Dendritic cell treated with granulocyte-macrophage colony-stimulating factor and Interleukin-4, amounts not matched to agents 40 ng/mL and 50 ng/mL, for 4 days (primary cell): ENCODE data around the gene IL6R.
A peak's percentile ranks its signal among the peaks of the same experiment; 100 is the strongest.

Experiments used
- H3K27ac Mint-ChIP-seq: one replicate; pipeline ENCODE4 v1.8.0; 2022; ENCODE audit warnings: mild to moderate bottlenecking, mixed read lengths
- H3K27me3 Mint-ChIP-seq: one replicate; pipeline ENCODE4 v1.8.0; 2022; ENCODE audit warnings: mild to moderate bottlenecking, mixed read lengths
- H3K36me3 Mint-ChIP-seq: one replicate; pipeline ENCODE4 v1.8.0; 2022; ENCODE audit warnings: low read depth, mixed read lengths
- H3K4me1 Mint-ChIP-seq: one replicate; pipeline ENCODE4 v1.8.0; 2022; ENCODE audit warnings: low read depth, mixed read lengths
- H3K4me3 Mint-ChIP-seq: one replicate; pipeline ENCODE4 v1.8.0; 2022; ENCODE audit warnings: mild to moderate bottlenecking, moderate library complexity, mixed read lengths
- H3K9me3 Mint-ChIP-seq: one replicate; pipeline ENCODE4 v1.8.0; 2022; ENCODE audit warnings: mixed read lengths
- intact Hi-C: fragments of 100-400 bp; cut with micrococcal nuclease; formaldehyde crosslinking; loops from one replicate; pipeline ENCODE4 v1.15.0; 2022

IL6R gene

DNA sequence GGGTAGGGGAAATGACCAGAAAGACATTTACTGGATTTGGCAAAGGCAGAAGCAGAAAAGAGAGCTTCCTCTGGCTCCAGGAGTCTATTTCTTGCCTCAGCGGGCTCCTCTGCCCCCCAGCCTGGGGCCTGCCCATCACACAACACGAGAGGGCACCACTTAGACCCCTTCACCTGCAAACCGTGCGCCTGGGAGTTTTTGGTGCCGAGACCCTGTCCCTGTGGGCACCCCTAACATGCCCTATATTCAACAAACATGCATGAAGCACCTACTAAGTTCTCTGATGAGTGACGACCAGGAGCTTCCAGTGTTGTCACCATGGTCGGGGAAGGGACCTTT is 18.8 kb downstream of the IL6R start:
- intact Hi-C loops: loop anchor here (2.0 kb wide), 1 partner anchor 15 kb away; no protein-coding TSS in a partner anchor
- Mint-ChIP-seq H3K27me3 (no peaks in the 10 kb centered on the region), H3K4me3 (peak overlapping the region; percentile 42), H3K36me3 (peaks cover 77% of the 10 kb centered on the region), H3K4me1 (peaks cover 95% of the 10 kb centered on the region), H3K27ac (peak overlapping the region; percentile 86), H3K9me3 (no peaks in the 10 kb centered on the region)

DNA sequence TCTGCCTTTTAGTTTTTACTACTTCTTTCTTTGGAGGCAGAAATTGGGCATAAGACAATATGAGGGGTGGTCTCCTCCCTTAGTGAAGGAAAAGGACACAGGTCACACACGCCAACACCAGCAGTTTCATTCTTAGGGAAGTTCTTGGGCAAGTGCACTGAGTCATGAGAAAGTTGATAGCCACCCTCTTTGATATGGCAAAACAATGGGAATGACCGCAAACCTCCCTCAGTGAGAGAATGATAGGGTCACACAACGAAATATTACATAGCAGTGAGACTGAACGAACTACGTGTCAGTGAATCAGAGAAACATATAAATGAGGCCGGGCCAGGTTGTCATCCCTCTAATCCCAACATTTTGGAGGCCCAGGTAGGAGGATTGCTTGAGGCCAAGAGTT is 20.0 kb downstream of the IL6R start:
- Mint-ChIP-seq H3K9me3 (no peaks in the 10 kb centered on the region), H3K4me1 (peaks cover 95% of the 10 kb centered on the region)
- intact Hi-C loops: no loop called here

DNA sequence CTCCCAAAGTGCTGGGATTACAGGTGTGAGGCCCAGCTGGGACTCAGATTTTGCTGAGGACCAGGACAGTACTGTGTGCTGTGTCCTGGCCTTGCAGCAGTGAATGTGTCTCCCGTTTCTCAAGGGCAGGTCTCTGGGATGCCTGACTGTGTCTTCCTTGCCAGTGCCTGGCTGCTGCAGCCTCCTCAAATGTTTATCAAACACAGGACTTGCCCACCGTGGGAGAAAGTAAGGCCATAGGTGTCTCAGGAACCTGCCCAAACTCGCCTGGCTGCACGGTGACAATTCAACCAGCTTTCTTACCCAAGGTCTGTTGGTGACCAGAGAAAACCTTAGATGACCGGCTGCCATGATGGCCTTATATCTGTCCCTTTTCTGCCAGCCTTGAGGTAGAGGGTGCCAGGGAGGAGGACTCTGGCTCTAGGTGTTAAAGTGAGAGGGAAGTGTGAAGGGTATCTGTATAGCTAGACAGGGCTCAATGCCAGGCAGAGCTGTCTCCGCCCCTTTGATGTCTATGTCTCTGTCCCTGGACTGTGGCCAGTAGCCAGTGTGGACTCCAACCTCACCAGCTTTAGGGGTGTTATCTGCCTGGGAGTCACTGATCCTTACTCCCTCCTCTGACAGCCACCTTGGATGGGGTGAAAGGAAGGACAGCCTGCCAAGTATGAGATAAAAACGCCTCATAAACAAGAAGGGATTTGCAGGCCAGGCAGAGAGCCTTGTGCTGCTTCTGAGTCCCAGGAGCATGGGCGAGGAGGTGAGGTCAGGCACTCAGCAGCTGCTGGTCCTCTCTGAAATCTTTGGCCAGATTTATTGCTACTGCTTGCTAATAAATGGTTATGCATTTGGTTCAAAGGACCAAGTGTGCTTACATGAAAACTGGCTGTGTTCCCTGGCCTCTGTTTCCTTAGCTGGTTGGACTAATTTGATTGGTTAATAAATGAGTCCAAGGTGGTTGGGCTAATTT is 22.3 kb downstream of the IL6R start:
- Mint-ChIP-seq H3K36me3 (peaks cover 75% of the 10 kb centered on the region), H3K27ac (peak overlapping the region; percentile 67), H3K9me3 (no peaks in the 10 kb centered on the region), H3K4me3 (no peak overlapping the region), H3K27me3 (no peaks in the 10 kb centered on the region), H3K4me1 (peaks cover 95% of the 10 kb centered on the region)
- intact Hi-C loops: no loop called here

More for the DNA sequence above, 20.0 kb downstream of the IL6R start:
- H3K27me3 Mint-ChIP-seq: no peaks in the 10 kb centered on the region
- no peak overlapping the region for H3K4me3 Mint-ChIP-seq
- peaks cover 77% of the 10 kb centered on the region for H3K36me3 Mint-ChIP-seq
- peak overlapping the region; percentile 27 for H3K27ac Mint-ChIP-seq

DNA sequence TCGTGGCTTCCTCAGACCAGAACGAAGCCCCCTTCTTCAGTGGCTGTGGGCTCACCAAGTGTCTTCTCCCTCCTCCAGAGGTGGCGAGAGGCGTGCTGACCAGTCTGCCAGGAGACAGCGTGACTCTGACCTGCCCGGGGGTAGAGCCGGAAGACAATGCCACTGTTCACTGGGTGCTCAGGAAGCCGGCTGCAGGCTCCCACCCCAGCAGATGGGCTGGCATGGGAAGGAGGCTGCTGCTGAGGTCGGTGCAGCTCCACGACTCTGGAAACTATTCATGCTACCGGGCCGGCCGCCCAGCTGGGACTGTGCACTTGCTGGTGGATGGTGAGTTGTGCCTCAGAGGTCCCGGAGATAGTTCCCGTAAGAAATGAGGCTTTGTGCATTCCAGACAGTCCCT is 24.0 kb downstream of the IL6R start:
- H3K27me3 Mint-ChIP-seq: no peaks in the 10 kb centered on the region
- peak overlapping the region; percentile 86 for H3K27ac Mint-ChIP-seq
- intact Hi-C loops: no loop called here
- peaks cover 90% of the 10 kb centered on the region for H3K4me1 Mint-ChIP-seq
- no peak overlapping the region for H3K4me3 Mint-ChIP-seq
- no peaks in the 10 kb centered on the region for H3K9me3 Mint-ChIP-seq
- H3K36me3 Mint-ChIP-seq: peaks cover 87% of the 10 kb centered on the region

DNA sequence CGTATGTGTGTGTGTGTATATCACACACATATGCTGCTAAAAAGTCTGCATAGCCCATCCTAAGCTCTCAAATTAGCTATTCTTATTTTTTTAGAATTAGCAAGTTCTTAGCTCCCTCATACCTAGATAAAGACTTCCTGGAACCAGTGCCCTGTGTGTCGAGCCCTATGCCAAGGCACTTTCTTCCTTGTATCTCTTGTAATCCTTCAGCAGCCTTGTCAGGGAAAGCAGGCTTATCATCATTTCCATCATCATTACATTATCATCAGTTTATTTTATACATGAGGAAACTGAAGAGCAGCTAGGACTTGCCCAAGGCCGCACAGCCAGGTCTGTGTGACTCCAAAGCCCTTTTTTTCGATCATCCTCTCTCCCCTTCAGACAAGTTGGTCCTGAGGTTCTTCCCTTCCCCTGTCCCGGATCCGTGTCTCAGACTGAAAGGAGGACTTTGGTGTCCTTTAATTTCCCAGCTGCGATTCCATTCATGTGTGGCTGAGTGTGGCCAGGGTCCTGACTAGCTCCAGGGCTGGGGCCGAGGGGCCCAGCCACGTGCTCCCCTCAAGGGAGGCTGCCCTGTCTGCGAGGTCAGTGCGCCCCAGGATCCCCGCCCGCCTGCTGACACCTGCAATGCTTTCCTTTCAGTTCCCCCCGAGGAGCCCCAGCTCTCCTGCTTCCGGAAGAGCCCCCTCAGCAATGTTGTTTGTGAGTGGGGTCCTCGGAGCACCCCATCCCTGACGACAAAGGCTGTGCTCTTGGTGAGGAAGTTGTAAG is 24.9 kb downstream of the IL6R start:
- intact Hi-C loops: loop anchor here (5.0 kb wide), 1 partner anchor 47 kb away; no protein-coding TSS in a partner anchor
- no peak overlapping the region for H3K4me3 Mint-ChIP-seq
- H3K4me1 Mint-ChIP-seq: peaks cover 90% of the 10 kb centered on the region
- peaks cover 89% of the 10 kb centered on the region for H3K36me3 Mint-ChIP-seq
- peak overlapping the region; percentile 86 for H3K27ac Mint-ChIP-seq
- no peaks in the 10 kb centered on the region for H3K27me3 Mint-ChIP-seq
- no peaks in the 10 kb centered on the region for H3K9me3 Mint-ChIP-seq

DNA sequence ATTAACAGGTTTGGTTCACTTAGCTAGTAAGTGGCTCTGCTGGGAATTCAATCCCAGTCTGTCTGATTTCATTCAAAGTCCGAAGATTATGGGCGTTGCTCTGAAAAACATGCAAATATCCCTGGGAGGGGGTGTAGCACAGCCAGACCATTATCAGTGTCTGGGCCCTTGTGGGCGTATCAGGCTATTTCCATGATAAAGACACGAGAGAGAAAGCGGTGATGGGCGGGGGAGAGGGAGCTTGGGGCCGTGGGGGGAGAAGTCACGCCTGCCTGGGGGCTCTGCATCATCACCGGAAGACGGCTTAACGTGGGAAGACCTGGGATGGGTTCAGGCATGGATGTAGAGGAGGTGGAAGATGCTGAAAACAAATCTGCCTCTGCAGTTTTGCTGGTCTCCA is 25.8 kb downstream of the IL6R start:
- Mint-ChIP-seq H3K27ac (peak overlapping the region; percentile 86), H3K27me3 (no peaks in the 10 kb centered on the region), H3K36me3 (peaks cover 91% of the 10 kb centered on the region), H3K4me1 (peaks cover 83% of the 10 kb centered on the region), H3K9me3 (no peaks in the 10 kb centered on the region), H3K4me3 (no peak overlapping the region)
- intact Hi-C loops: loop anchor here (5.0 kb wide), 1 partner anchor 46 kb away; no protein-coding TSS in a partner anchor

DNA sequence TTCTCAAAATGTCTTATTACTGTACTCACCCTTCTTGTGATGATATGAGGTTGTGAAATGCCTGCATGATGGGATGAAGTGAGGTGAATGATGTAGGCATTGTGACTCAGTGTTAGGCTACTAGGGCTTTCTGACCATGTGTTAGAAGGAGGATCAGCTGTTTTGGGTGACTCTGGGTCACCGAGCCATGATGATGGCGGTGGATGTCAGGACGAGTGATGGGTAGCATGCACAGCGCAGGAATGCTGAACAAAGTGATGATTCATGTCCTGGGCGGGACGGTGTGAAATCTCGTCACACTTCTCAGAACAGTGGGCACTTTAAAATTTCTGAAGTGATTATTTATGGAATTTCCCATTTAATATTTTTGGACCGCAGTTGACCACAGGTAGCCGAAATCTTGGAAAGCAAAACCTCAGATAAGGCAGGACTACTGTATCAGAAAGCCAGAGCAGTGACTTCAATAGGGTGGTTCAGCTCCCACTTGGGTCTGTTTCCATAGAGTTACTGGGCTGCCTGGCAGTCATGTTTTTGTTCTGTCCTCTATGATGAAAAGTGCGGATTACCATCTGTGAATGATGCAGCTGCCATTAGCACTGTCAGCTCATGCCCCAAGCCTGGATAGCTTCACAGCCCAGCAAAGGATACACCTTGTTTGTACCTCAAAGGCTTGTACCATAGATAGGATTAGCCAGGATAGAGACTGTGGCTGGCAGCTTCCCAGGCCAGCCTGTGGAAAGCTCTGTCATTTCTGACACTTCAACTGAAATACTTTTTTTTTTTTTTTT is 26.6 kb downstream of the IL6R start:
- no peak overlapping the region for H3K4me3 Mint-ChIP-seq
- intact Hi-C loops: loop anchor here (2.0 to 5.0 kb wide), 2 partner anchors 25 to 46 kb away; no protein-coding TSS in a partner anchor
- no peaks in the 10 kb centered on the region for H3K9me3 Mint-ChIP-seq

DNA sequence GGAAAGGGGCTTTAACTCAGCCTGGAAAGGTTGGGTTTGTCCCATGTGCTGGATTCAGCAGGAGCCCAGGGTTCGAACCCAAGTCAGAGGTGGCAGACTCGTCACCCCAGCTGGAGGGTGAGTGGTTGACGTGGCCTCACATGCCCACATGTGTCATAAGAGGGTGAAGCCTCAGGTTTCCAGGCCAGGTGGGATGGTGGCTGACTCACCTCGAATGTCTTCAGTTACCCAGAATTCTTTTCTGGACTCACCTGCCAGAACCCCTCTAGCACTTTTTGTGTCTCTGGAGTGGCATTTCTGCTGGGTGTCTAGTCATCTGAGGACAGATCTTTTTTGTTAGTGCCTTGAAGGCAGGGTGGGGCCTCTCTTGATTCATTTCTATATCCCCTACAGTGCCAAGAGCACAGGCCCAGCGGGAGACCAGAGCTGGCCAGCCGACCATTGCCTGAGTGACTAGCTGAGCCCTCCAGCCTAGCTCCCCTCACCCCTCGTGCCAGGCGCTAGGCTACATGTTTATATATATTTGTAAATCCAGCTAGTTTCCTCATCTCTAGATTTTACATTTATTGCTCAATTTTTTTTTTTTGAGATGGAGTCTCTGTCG is 28.1 kb downstream of the IL6R start:
- Mint-ChIP-seq H3K4me1 (peaks cover 78% of the 10 kb centered on the region), H3K9me3 (no peaks in the 10 kb centered on the region), H3K27ac (peak overlapping the region; percentile 86), H3K36me3 (peaks cover 95% of the 10 kb centered on the region), H3K4me3 (peak overlapping the region; percentile 9), H3K27me3 (no peaks in the 10 kb centered on the region)
- intact Hi-C loops: loop anchor here (2.0 to 5.0 kb wide), 2 partner anchors 26 to 44 kb away; no protein-coding TSS in a partner anchor

More for the DNA sequence above, 26.6 kb downstream of the IL6R start:
- peaks cover 95% of the 10 kb centered on the region for H3K36me3 Mint-ChIP-seq
- peaks cover 81% of the 10 kb centered on the region for H3K4me1 Mint-ChIP-seq
- peak overlapping the region; percentile 86 for H3K27ac Mint-ChIP-seq
- H3K27me3 Mint-ChIP-seq: no peaks in the 10 kb centered on the region

DNA sequence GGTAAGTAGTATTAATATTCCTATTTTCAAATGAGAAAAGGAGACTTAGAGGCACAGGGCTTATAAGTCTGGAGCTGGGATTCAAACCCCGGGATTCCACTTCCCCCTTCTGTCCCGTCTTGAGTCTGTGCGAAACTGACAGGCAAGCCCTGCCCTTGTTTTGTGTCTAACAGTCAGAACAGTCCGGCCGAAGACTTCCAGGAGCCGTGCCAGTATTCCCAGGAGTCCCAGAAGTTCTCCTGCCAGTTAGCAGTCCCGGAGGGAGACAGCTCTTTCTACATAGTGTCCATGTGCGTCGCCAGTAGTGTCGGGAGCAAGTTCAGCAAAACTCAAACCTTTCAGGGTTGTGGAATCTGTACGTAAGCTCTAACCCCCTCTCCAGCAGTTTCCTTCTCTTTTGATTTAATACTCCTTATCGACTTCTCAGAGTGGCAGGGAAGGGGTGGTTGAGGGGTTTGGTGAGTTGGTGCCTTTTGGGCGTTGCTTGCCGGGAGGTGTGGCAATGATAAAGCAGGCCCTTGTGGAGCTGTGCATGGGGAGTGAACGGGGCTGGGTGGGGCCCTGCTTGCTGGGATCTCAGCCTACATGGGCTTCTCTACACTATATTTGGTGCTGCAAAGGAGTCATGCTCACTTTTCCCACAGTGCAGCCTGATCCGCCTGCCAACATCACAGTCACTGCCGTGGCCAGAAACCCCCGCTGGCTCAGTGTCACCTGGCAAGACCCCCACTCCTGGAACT is 29.4 kb downstream of the IL6R start:
- Mint-ChIP-seq H3K27me3 (no peaks in the 10 kb centered on the region), H3K36me3 (peaks cover 92% of the 10 kb centered on the region)

DNA sequence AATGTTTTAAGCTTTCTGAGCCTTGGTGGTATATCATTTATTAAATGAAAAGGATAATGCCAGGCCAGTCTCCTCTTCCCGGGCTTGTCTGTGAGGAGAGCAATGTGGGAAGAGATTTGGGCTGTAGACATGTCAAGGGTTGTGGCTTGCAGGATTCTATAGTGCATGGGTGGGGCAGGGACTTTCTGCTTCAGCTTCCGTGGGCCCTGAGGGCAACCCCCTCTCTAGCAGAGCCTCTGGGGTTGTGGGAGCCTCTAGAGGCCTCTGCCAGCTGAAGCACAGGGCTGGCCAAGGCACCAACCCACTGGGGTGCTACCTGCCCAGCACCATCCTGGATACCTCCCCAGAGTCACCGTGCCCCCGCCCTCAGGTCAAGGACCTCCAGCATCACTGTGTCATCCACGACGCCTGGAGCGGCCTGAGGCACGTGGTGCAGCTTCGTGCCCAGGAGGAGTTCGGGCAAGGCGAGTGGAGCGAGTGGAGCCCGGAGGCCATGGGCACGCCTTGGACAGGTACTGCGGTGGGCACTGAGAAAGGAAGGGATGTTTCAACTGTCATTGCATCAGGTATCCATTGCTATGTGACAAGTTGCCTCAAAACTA is 30.6 kb downstream of the IL6R start:
- Mint-ChIP-seq H3K36me3 (peaks cover 92% of the 10 kb centered on the region), H3K9me3 (no peaks in the 10 kb centered on the region), H3K27ac (no peak overlapping the region), H3K27me3 (no peaks in the 10 kb centered on the region), H3K4me1 (peaks cover 74% of the 10 kb centered on the region), H3K4me3 (no peak overlapping the region)
- intact Hi-C loops: no loop called here

More for the DNA sequence above, 29.4 kb downstream of the IL6R start:
- peak overlapping the region; percentile 66 for H3K27ac Mint-ChIP-seq
- intact Hi-C loops: loop anchor here (5.0 kb wide), 1 partner anchor 43 kb away; no protein-coding TSS in a partner anchor
- H3K4me1 Mint-ChIP-seq: peaks cover 77% of the 10 kb centered on the region
- no peak overlapping the region for H3K4me3 Mint-ChIP-seq
- no peaks in the 10 kb centered on the region for H3K9me3 Mint-ChIP-seq

DNA sequence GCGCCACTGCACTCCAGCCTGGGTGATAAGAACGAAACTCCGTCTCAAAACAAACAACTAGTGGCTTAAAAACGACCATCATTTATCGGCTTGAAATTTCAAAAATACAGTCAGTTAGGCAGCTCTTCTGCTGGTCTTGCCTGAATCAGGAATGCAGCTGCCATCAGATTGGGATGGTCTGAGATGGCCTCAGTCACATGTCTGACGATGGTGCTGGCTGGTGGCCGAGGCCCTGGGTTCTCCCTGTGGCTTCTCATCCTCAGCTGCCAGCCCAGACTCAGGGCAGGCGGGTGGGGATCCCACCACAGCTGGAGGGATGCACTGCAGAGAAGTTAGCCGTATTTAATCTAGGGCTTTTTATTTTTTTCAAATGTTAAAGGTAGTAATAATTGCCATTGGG is 31.3 kb downstream of the IL6R start:
- Mint-ChIP-seq H3K27me3 (no peaks in the 10 kb centered on the region), H3K9me3 (no peaks in the 10 kb centered on the region), H3K27ac (no peak overlapping the region), H3K36me3 (peaks cover 92% of the 10 kb centered on the region), H3K4me3 (no peak overlapping the region), H3K4me1 (peaks cover 74% of the 10 kb centered on the region)
- intact Hi-C loops: no loop called here

DNA sequence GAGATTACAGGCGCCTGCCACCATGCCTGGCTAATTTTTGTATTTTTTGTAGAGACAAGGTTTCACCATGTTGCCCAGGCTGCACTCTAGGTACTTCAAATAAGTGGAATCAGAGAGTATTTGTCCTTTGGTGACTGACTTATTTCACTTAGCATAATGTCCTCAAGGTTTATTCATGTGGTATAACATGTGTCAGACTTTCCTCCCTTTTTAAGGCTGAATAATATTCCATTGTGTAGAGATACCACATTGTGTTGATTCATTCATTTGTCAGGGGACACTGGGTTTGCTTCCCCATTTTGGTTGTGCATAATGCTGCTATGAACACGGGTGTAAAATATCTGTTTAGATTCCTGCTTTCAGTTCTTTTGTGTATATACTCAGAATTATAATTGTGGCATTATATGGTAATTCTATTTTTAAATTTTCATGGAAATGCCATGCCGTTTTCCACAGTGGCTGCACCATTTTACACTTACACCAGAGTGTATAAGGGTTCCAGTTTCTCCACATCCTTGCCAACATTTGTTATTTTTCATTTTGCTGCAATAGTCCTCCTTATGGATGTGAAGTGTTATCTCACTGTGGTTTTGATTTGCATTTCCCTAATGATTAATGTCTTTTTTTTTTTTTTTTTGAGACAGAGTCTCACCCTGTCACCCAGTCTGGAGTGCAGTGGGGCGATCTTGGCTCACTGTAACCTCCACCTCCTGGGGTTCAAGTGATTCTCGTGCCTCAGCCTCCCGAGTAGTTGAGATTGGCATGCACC is 35.1 kb downstream of the IL6R start:
- peaks cover 62% of the 10 kb centered on the region for H3K4me1 Mint-ChIP-seq
- H3K27me3 Mint-ChIP-seq: no peaks in the 10 kb centered on the region
- intact Hi-C loops: no loop called here
- H3K9me3 Mint-ChIP-seq: no peaks in the 10 kb centered on the region
- H3K4me3 Mint-ChIP-seq: peak overlapping the region; percentile 65
- peaks cover 97% of the 10 kb centered on the region for H3K36me3 Mint-ChIP-seq
- peak overlapping the region; percentile 91 for H3K27ac Mint-ChIP-seq
